ENCODE results near the gene GLRX3. TPM values are rescaled to one million over a fixed set of nuclear protein-coding genes. Genes with fewer than 3 reads are reported as not detected.
"Not testable (repeated sequence)": the region's sequence is repeated elsewhere in the genome, so short reads cannot be mapped to it uniquely, and the experiment has no call there.

The GLRX3 gene
- total and polyA plus RNA-seq, 10 of the 15 experiments (the other 5 are each of a cell fraction or from before 2014, with no cell fraction given): 94.7 to 209 (median 131) TPM

DNA sequence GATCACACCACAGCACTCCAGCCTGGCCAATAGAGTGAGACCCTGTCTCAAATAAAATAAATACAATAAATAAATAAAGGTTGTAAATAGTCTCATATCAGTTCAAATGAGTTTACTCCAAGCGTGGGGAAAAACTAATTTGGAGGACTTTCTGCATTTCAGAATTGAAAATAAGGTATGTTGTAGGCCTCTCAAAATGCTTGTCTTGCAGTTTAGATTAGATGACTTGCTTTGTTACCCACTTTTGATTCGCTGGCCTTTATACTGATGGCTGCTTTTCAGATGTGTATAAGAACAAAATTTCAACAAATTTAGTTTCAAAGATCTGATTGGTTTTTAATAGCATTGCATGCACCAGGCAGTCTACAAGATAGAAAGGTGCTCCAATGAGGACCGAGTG, 23.4 kb upstream of the GLRX3 start:
- Histone ChIP-seq H3K79me2 (ENCODE audit: control insufficient read depth, insufficient read depth, low read length) (peaks cover 16% of the 10 kb centered on the region), H3K27me3 (replicated peaks in 1 of 2; ENCODE audit: control insufficient read depth in 2 of 2, insufficient read depth in 2 of 2, low read length in 1 of 2) (no peaks in the 10 kb centered on the region), H3K27ac (ENCODE audit: control insufficient read depth, insufficient read depth) (no peak overlapping the region), H4K20me1 (ENCODE audit: control insufficient read depth, insufficient read depth) (no peaks in the 10 kb centered on the region), H3K4me3 (no peak overlapping the region), H3K36me3 (ENCODE audit: control insufficient read depth in 2 of 2, insufficient read depth in 2 of 2, low read length in 1 of 2) (no peaks in the 10 kb centered on the region), H2AFZ (ENCODE audit: control insufficient read depth, low read depth, low read length) (no peak overlapping the region), H3K4me2 (ENCODE audit: control insufficient read depth, insufficient read depth) (no peak overlapping the region), H3K9me3 (replicated peaks; ENCODE audit: control insufficient read depth, insufficient read depth, low read length) (no peaks in the 10 kb centered on the region; the same call in 2 of the 3 replicates), H3K4me1 (ENCODE audit: control insufficient read depth, insufficient read depth, low read length) (peaks cover 12% of the 10 kb centered on the region), H3K9ac (ENCODE audit: control insufficient read depth, insufficient read depth, low read length) (no peak overlapping the region)
- TF ChIP-seq, protein P1, sequence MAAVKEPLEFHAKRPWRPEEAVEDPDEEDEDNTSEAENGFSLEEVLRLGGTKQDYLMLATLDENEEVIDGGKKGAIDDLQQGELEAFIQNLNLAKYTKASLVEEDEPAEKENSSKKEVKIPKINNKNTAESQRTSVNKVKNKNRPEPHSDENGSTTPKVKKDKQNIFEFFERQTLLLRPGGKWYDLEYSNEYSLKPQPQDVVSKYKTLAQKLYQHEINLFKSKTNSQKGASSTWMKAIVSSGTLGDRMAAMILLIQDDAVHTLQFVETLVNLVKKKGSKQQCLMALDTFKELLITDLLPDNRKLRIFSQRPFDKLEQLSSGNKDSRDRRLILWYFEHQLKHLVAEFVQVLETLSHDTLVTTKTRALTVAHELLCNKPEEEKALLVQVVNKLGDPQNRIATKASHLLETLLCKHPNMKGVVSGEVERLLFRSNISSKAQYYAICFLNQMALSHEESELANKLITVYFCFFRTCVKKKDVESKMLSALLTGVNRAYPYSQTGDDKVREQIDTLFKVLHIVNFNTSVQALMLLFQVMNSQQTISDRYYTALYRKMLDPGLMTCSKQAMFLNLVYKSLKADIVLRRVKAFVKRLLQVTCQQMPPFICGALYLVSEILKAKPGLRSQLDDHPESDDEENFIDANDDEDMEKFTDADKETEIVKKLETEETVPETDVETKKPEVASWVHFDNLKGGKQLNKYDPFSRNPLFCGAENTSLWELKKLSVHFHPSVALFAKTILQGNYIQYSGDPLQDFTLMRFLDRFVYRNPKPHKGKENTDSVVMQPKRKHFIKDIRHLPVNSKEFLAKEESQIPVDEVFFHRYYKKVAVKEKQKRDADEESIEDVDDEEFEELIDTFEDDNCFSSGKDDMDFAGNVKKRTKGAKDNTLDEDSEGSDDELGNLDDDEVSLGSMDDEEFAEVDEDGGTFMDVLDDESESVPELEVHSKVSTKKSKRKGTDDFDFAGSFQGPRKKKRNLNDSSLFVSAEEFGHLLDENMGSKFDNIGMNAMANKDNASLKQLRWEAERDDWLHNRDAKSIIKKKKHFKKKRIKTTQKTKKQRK (IDR thresholded peaks at IDR 0.05; ENCODE audit: low read depth, low read length): no peak
- TF ChIP-seq NFIC (IDR thresholded peaks at IDR 0.05; ENCODE audit: low read depth, low read length): no peak
- TF ChIP-seq RFX5 (IDR thresholded peaks at IDR 0.05; ENCODE audit: low read depth, low read length): no peak
- TF ChIP-seq, protein P2, sequence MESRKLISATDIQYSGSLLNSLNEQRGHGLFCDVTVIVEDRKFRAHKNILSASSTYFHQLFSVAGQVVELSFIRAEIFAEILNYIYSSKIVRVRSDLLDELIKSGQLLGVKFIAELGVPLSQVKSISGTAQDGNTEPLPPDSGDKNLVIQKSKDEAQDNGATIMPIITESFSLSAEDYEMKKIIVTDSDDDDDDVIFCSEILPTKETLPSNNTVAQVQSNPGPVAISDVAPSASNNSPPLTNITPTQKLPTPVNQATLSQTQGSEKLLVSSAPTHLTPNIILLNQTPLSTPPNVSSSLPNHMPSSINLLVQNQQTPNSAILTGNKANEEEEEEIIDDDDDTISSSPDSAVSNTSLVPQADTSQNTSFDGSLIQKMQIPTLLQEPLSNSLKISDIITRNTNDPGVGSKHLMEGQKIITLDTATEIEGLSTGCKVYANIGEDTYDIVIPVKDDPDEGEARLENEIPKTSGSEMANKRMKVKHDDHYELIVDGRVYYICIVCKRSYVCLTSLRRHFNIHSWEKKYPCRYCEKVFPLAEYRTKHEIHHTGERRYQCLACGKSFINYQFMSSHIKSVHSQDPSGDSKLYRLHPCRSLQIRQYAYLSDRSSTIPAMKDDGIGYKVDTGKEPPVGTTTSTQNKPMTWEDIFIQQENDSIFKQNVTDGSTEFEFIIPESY (IDR thresholded peaks at IDR 0.05): no peak
- no peak for TF ChIP-seq MYC (IDR thresholded peaks at IDR 0.05; ENCODE audit: insufficient read depth, insufficient read length, insufficient replicate concordance, low read length, severe bottlenecking)
- no peak for TF ChIP-seq CBX3 (IDR thresholded peaks at IDR 0.05; ENCODE audit: borderline replicate concordance, low read depth)
- TF ChIP-seq SUZ12 (IDR thresholded peaks at IDR 0.05; ENCODE audit: unreplicated experiment): no peak
- no peak for TF ChIP-seq RUNX3 (IDR thresholded peaks at IDR 0.05; ENCODE audit: low read length)
- TF ChIP-seq ZNF274 (IDR thresholded peaks at IDR 0.05; ENCODE audit: insufficient read depth, insufficient read length): no peak
- TF ChIP-seq NR2C2 (IDR thresholded peaks at IDR 0.05; ENCODE audit: borderline replicate concordance, control insufficient read depth, insufficient read length, low read depth): no peak
- no peak for TF ChIP-seq NR2F1 (conservative IDR thresholded peaks at IDR 0.05)
- no peak for TF ChIP-seq CHD4 (IDR thresholded peaks at IDR 0.05)
- TF ChIP-seq RELA (IDR thresholded peaks at IDR 0.05; ENCODE audit: borderline replicate concordance, partially characterized antibody): no peak
- in situ Hi-C loops (cut with MboI): loop anchor here (10.0 to 25.0 kb wide), 2 partner anchors 648 to 1076 kb away; partner anchors contain the start of gene MGMT
- intact Hi-C loops (cut with micrococcal nuclease; ENCODE audit: unreplicated experiment): no loop called here
- BruUV-seq (replicated peaks): no TSS peak
- ChIA-PET SMC1A (ENCODE audit: uncharacterized antibody, unreplicated experiment) (no interaction called here), CTCF (interaction anchor here (3.9 kb wide), 1 partner anchor 14 kb away, joined by 38 read pairs; no protein-coding TSS in a partner anchor), POLR2A (no interaction called here), RAD21 (ENCODE audit: unreplicated experiment) (no interaction called here)
- no peak for FAIRE-seq
- no peak for DNase-seq (ENCODE audit: low read depth, low spot score)
- WGBS (ENCODE audit: insufficient coverage, insufficient replicate concordance, low lambda C conversion rate, missing lambda C conversion rate): 100% methylated on average over 3 of the region's 3 CpGs
- no peak for ATAC-seq

DNA sequence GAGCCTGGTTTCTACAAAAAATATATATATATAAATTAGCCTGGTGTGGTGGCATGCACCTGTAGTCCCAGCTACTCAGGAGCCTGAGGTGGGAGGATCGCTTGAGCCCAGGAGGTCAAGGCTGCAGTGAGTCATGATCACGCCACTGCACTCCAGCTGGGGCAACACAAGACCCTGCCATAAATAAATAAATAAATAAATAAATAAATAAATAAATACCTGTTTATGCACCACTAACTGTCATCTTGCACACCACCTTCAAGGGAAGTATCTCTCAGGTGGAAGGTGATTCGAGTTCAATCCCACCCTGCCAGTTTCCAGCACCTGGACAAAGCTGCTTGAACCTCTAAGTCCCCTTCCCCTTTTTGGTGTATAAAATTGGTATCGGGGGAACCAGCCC, 19.2 kb upstream of the GLRX3 start:
- H3K79me2 ChIP-seq (ENCODE audit: control insufficient read depth, insufficient read depth, low read length); H3K9ac ChIP-seq (ENCODE audit: control insufficient read depth, insufficient read depth, low read length); FAIRE-seq; H3K27ac ChIP-seq (ENCODE audit: control insufficient read depth, insufficient read depth); H3K4me3 ChIP-seq; H3K36me3 ChIP-seq (ENCODE audit: control insufficient read depth in 2 of 2, insufficient read depth in 2 of 2, low read length in 1 of 2); POLR2A ChIA-PET; H4K20me1 ChIP-seq (ENCODE audit: control insufficient read depth, insufficient read depth); H3K4me1 ChIP-seq (ENCODE audit: control insufficient read depth, insufficient read depth, low read length); BruUV-seq (replicated peaks); H2AFZ ChIP-seq (ENCODE audit: control insufficient read depth, low read depth, low read length); H3K27me3 ChIP-seq (replicated peaks in 1 of 2; ENCODE audit: control insufficient read depth in 2 of 2, insufficient read depth in 2 of 2, low read length in 1 of 2); RAD21 ChIA-PET (ENCODE audit: unreplicated experiment); H3K9me3 ChIP-seq (replicated peaks; ENCODE audit: control insufficient read depth, insufficient read depth, low read length); intact Hi-C loops (cut with micrococcal nuclease; ENCODE audit: unreplicated experiment); ATAC-seq; H3K4me2 ChIP-seq (ENCODE audit: control insufficient read depth, insufficient read depth); DNase-seq (ENCODE audit: low read depth, low spot score): not testable (repeated sequence)
- 87% methylated on average over 4 of the region's 4 CpGs for WGBS (ENCODE audit: insufficient coverage, insufficient replicate concordance, low lambda C conversion rate, missing lambda C conversion rate)
- ChIA-PET SMC1A (ENCODE audit: uncharacterized antibody, unreplicated experiment) (interaction anchor here (1.3 to 1.4 kb wide), 2 partner anchors 11 to 14 kb away, joined by 3 to 6 read pairs; no protein-coding TSS in a partner anchor), CTCF (interaction anchor here (1.1 kb wide), 1 partner anchor 11 kb away, joined by 3 read pairs; no protein-coding TSS in a partner anchor)
- in situ Hi-C loops (cut with MboI): loop anchor here (10.0 to 25.0 kb wide), 2 partner anchors 652 to 1080 kb away; partner anchors contain the start of gene MGMT
